A172 (cell line): Measurements from ENCODE around the gene RNASE1. TPM values are rescaled to one million over a fixed set of nuclear protein-coding genes. Genes with fewer than 3 reads are reported as not detected.
"Not testable (repeated sequence)": the region's sequence is repeated elsewhere in the genome, so short reads cannot be mapped to it uniquely, and the experiment has no call there.

ENCODE experiments used
- DNase-seq: peaks from one replicate; pipeline ENCODE4 v3.0.0-alpha.2; 2015; ENCODE audit warnings: low spot score
- total RNA-seq: library from RNA; depleted of rRNA; stranded (reverse); fragments of >200 nt; shearing (Covaris generic); gene quantifications from 2 replicates; pipeline ENCODE4 v1.2.3, GENCODE V29; 2014; rRNA removed

RNASE1 gene
- total RNA-seq, 1 experiment from 2014 or later, result not detected

- DNase-seq, result no peak
Measured at GRCh38 chr14:20772650-20773049, 30.0 kb downstream of the RNASE1 start.

- no peak for DNase-seq
Measured at GRCh38 chr14:20769421-20769820, 33.2 kb downstream of the RNASE1 start.

- DNase-seq, result no peak
Measured at GRCh38 chr14:20768593-20768892, 34.1 kb downstream of the RNASE1 start.

GRCh38 chr14:20760950-20761349, 41.7 kb downstream of the RNASE1 start:
- no peak for DNase-seq

GRCh38 chr14:20759465-20759864, 43.2 kb downstream of the RNASE1 start:
- not testable (repeated sequence) for DNase-seq

GRCh38 chr14:20757965-20758364, 44.7 kb downstream of the RNASE1 start:
- DNase-seq, result no peak

- no peak for DNase-seq
Measured at GRCh38 chr14:20755037-20755436, 47.6 kb downstream of the RNASE1 start.

GRCh38 chr14:20754308-20754707, 48.3 kb downstream of the RNASE1 start:
- DNase-seq, result no peak

GRCh38 chr14:20751963-20752562, 50.6 kb downstream of the RNASE1 start:
- DNase-seq, result no peak

Other genes with a start within 250 kb of the RNASE1 start
- gene RNASE9, start 241.8 kb downstream of the RNASE1 start, total RNA-seq, result not detected in 2 replicates
- gene RNASE11, start 214.8 kb downstream of the RNASE1 start, total RNA-seq, result not detected in 2 replicates
- gene RNASE12, start 211.5 kb downstream of the RNASE1 start, total RNA-seq, result not detected in 2 replicates
- gene OR6S1, start 161.2 kb downstream of the RNASE1 start, total RNA-seq, result not detected in 2 replicates
- 0.91 and 1.1 TPM in 2 replicates for gene RNASE4, start 118.3 kb downstream of the RNASE1 start, total RNA-seq
- 0.07 and 0.17 TPM in 2 replicates for gene ANG, start 114.1 kb downstream of the RNASE1 start, total RNA-seq
- not detected in 2 replicates for gene EDDM3A, start 57.0 kb downstream of the RNASE1 start, total RNA-seq
- not detected in 2 replicates for gene EDDM3B, start 34.4 kb downstream of the RNASE1 start, total RNA-seq
- gene RNASE6, start 21.6 kb downstream of the RNASE1 start, total RNA-seq, result not detected in 2 replicates
- gene RNASE3, start 88.5 kb upstream of the RNASE1 start, total RNA-seq, result not detected in 2 replicates
- not detected in 2 replicates for gene RNASE2, start 152.6 kb upstream of the RNASE1 start, total RNA-seq
- gene METTL17, start 187.1 kb upstream of the RNASE1 start, total RNA-seq, result 55.4 and 71.8 TPM in 2 replicates
- gene SLC39A2, start 196.4 kb upstream of the RNASE1 start, total RNA-seq, result not detected in 2 replicates
- 7.5 and 9.0 TPM in 2 replicates for gene NDRG2, start 222.2 kb upstream of the RNASE1 start, total RNA-seq
- not detected in 2 replicates for gene TPPP2, start 227.4 kb upstream of the RNASE1 start, total RNA-seq
- not detected in 2 replicates for gene RNASE13, start 232.0 kb upstream of the RNASE1 start, total RNA-seq
- not detected in 2 replicates for gene RNASE7, start 239.5 kb upstream of the RNASE1 start, total RNA-seq